Astrocyte of the cerebellum (primary cell): Measurements from ENCODE around the gene TMEM117.

Experiments used
- DNase-seq: peaks from one replicate; pipeline ENCODE4 v3.0.0-alpha.2; 2011; ENCODE audit warnings: low read depth
- H3K4me3 ChIP-seq: 2 replicates; pipeline ENCODE4 v1.5.1; 2011; ENCODE audit warnings: mild to moderate bottlenecking, low read depth, low read length, moderate library complexity
- in situ Hi-C: cut with HindIII; loops from 2 replicates; pipeline ENCODE4 v1.10.0; 2017; ENCODE audit warnings: low sequenced_read_pairs
- TF ChIP-seq, protein P1 (sequence below): IDR thresholded peaks from 2 replicates; pipeline ENCODE4 v1.5.1; 2012; ENCODE audit warnings: low read length, low read depth, moderate library complexity, mild to moderate bottlenecking; ENCODE audit errors: missing control alignments

Gene TMEM117

DNA sequence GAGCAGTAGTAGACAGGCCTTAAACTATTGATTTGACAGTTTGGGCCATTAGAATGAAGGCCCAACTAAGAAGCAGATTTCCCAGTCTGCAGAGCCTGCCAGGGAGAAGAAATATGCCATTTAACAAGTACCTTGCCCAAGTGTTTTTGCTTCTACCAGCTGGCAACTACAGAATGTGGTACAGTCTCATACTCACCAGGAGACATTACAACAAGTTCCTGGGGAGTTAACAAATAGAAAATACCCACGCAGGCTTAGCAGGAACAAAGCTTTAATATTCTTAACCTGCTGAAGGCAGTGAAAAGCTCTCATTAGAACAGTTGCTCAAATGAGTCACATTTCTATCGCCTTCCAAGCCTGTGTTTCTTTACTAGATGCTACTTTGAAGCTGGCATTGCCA is 241.0 kb downstream of the TMEM117 start:
- DNase-seq, result no peak
- in situ Hi-C loops, result no loop called here
- TF ChIP-seq, protein P1, sequence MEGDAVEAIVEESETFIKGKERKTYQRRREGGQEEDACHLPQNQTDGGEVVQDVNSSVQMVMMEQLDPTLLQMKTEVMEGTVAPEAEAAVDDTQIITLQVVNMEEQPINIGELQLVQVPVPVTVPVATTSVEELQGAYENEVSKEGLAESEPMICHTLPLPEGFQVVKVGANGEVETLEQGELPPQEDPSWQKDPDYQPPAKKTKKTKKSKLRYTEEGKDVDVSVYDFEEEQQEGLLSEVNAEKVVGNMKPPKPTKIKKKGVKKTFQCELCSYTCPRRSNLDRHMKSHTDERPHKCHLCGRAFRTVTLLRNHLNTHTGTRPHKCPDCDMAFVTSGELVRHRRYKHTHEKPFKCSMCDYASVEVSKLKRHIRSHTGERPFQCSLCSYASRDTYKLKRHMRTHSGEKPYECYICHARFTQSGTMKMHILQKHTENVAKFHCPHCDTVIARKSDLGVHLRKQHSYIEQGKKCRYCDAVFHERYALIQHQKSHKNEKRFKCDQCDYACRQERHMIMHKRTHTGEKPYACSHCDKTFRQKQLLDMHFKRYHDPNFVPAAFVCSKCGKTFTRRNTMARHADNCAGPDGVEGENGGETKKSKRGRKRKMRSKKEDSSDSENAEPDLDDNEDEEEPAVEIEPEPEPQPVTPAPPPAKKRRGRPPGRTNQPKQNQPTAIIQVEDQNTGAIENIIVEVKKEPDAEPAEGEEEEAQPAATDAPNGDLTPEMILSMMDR, result no peak
- H3K4me3 ChIP-seq, result no peak overlapping the region

DNA sequence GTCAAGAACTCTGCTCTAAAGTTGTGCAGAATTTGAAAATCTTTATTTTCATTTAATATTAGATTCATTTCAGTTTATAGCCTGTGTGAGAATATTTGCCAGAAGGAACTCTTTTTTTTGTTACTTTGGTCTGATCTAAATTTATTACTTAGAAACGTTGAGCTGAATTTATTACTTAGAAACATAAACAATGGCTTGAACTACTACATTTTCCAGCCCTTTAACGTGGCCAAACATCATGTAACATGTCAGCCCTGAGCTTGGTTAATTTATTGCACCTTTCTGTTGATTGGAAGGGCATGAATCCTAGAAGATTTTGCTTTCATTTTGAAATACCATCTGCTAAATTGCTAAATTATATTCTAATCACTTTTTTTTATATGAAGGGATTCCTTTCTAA is 241.4 kb downstream of the TMEM117 start:
- TF ChIP-seq, protein P1, result no peak
- DNase-seq, result no peak
- H3K4me3 ChIP-seq, result no peak overlapping the region
- in situ Hi-C loops, result no loop called here

DNA sequence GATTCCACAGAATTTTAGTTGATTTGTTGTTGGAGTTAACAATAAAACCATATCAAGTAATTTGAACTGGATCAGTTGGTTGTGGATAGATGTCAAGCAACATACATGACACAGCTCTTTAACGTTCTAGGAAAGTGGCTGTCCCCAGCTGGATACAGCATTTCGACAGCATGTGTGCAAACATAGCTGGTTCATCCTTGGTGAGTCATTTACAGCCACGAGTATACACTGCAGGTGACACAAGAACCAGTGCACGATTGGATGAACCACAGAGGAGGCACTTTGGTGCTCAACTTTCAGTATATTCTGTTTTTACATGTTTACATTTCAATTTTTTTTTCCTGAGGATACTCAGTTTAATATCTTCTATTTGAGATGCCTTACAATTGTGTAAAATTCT is 242.4 kb downstream of the TMEM117 start:
- TF ChIP-seq, protein P1, result no peak
- in situ Hi-C loops, result no loop called here
- no peak for DNase-seq
- H3K4me3 ChIP-seq, result no peak overlapping the region

DNA sequence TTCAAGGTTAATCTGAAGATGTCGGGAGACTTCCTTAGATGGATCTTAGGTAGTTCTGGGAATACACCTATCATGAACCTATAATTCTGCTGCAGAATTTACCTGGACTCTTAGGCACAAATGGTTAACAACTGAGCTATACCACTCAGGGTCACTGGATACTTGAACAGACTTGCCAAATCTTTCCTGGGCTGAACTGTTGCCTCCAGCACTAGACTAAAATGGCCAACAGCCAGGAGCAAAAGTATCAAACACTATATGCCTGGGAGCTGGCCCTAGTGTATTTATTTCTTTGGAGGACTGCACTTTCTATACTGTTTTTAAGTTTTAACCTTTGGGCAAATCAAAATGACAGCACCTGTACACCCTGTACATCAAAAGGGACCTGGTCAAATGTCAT is 252.8 kb downstream of the TMEM117 start:
- TF ChIP-seq, protein P1, result no peak
- no peak overlapping the region for H3K4me3 ChIP-seq
- no peak for DNase-seq
- in situ Hi-C loops, result no loop called here

DNA sequence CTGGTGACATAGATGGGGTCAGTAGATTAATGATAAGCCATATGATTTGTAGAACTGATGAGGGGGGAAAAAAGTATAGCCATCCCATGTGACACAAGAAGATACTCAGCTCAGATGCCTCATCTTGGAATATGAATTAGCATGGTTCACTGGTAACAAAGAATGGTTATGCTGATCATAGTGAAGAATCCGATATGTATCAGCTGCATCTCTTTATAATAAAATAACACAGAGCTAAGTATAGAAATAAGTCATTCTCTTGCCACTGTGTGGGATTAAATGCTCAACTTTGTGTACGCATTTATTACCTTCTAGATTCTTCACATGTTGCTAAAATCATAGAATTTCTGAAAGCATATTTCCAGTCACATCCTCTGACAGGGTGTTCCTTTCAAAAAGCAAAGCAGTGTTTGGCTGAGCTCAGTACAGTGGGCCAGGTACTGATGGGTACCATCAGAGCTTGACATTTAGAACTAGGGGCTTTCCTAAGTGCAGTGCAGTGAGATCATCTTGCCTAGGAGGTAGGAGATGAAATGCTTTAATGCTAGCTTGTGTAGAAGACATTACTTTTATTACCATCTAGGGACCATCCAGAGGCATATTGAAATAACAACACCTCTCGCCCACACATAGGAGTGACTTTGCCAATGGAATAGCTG is 256.2 kb downstream of the TMEM117 start:
- H3K4me3 ChIP-seq, result no peak overlapping the region
- TF ChIP-seq, protein P1, result no peak
- in situ Hi-C loops, result no loop called here
- no peak for DNase-seq

DNA sequence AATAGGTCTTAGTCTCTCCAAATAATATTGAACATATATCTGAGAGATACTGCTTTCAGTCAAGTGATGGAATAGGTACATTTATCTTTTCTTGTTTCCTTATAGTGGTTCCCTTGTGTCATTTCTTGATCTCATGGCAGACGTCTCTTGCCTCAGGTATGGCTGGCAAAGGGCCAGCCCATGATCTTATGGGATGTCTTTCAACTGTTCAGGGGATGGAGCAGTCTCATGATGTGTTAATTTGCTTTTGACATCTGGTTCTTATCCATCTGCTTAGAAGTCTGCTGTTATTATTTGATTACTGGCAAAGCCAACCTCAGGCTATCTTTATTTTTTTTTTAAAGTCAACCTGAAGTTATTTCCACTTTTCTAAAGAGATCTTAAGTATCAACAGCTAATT is 262.9 kb downstream of the TMEM117 start:
- TF ChIP-seq, protein P1, result no peak
- H3K4me3 ChIP-seq, result no peak overlapping the region
- in situ Hi-C loops, result no loop called here
- no peak for DNase-seq

- in situ Hi-C loops, result no loop called here
- DNase-seq, result no peak
- TF ChIP-seq, protein P1, result no peak
- no peak overlapping the region for H3K4me3 ChIP-seq
Measured at GRCh38 chr12:44099486-44099885, 263.6 kb downstream of the TMEM117 start.
